Right kidney (tissue), 1 donor: ENCODE results near the gene IGLL5.
"Not testable (repeated sequence)": the region's sequence is repeated elsewhere in the genome, so short reads cannot be mapped to it uniquely, and the experiment has no call there.

Experiments
- DNase-seq: peaks from one replicate; pipeline ENCODE4 v3.0.0-alpha.2; 2016

The IGLL5 gene

GRCh38 chr22:22884010-22884887 is 3.4 kb upstream of the IGLL5 start:
- DNase-seq, result peak; percentile 35

GRCh38 chr22:22884888-22885840 is 2.5 kb upstream of the IGLL5 start:
- DNase-seq, result no peak

- DNase-seq, result no peak
Observed at GRCh38 chr22:22886546-22886945, 1.1 kb upstream of the IGLL5 start.

- no peak for DNase-seq
Observed at GRCh38 chr22:22888571-22889353, 1.1 kb downstream of the IGLL5 start.

GRCh38 chr22:22890085-22890484 is 2.5 kb downstream of the IGLL5 start:
- no peak for DNase-seq

GRCh38 chr22:22891139-22891621 is 3.6 kb downstream of the IGLL5 start:
- no peak for DNase-seq

- DNase-seq, result no peak
Observed at GRCh38 chr22:22892096-22893052, 4.8 kb downstream of the IGLL5 start.

- DNase-seq, result no peak
Observed at GRCh38 chr22:22893077-22893805, 5.6 kb downstream of the IGLL5 start.

GRCh38 chr22:22893891-22894739 is 6.5 kb downstream of the IGLL5 start:
- DNase-seq, result no peak

- DNase-seq, result no peak
Observed at GRCh38 chr22:22894740-22895731, 7.4 kb downstream of the IGLL5 start.

GRCh38 chr22:22895776-22896445 is 8.3 kb downstream of the IGLL5 start:
- DNase-seq, result no peak

- no peak for DNase-seq
Observed at GRCh38 chr22:22896601-22897000, 9.0 kb downstream of the IGLL5 start.

- no peak for DNase-seq
Observed at GRCh38 chr22:22897091-22897490, 9.5 kb downstream of the IGLL5 start.

GRCh38 chr22:22897947-22898346 is 10.3 kb downstream of the IGLL5 start:
- no peak for DNase-seq

GRCh38 chr22:22898411-22898950 is 10.9 kb downstream of the IGLL5 start:
- DNase-seq, result not testable (repeated sequence)

- not testable (repeated sequence) for DNase-seq
Observed at GRCh38 chr22:22899342-22900080, 11.9 kb downstream of the IGLL5 start.
